HEK293 (cell line): ENCODE data around the gene DNAAF8.

Source experiments
- CTCF ChIA-PET: fragments of 350-600 bp; formaldehyde crosslinking; extraction: SDS; loops from one replicate; lab custom pipeline; 2021; ENCODE audit warnings: antibody characterized with exemption; lab: Yijun Ruan, JAX
- POLR2A ChIA-PET: fragments of 300-600 bp; formaldehyde crosslinking; extraction: SDS; loops from one replicate; lab custom pipeline; 2020; ENCODE audit warnings: antibody characterized with exemption, inconsistent platforms; lab: Yijun Ruan, JAX
- H3K27ac ChIP-seq: fragments of 200-500 bp; sonication (Bioruptor generic); 2 replicates; pipeline ENCODE4 v1.5.1; 2014; ENCODE audit warnings: low read depth, low read length, control low read depth, inconsistent platforms; ENCODE audit errors: extremely low read depth
- H3K36me3 ChIP-seq, 2 experiments: fragments of 200-500 bp in 1 of 2; sonication (Bioruptor generic) in 1 of 2; 1 replicate in 1 of 2; 2 replicates in 1 of 2; pipeline ENCODE4 v1.5.1; 2014 to 2017; ENCODE audit warnings: inconsistent platforms in 2 of 2, low read length in 2 of 2; ENCODE audit not compliant: control insufficient read depth in 2 of 2, insufficient read depth in 1 of 2
- H3K4me1 ChIP-seq: fragments of 200-500 bp; sonication (Bioruptor generic); 2 replicates; pipeline ENCODE4 v1.5.1; 2014; ENCODE audit warnings: mild to moderate bottlenecking, low read length, inconsistent platforms; ENCODE audit not compliant: control insufficient read depth, insufficient read depth
- H3K4me3 ChIP-seq: 2 replicates; pipeline ENCODE4 v1.5.1; 2011; ENCODE audit warnings: low read depth, mild to moderate bottlenecking, control low read depth, low read length, moderate library complexity
- H3K9me3 ChIP-seq: fragments of 200-500 bp; sonication (Bioruptor generic); 2 replicates; pipeline ENCODE4 v1.5.1; 2014; ENCODE audit warnings: low read depth, low read length, inconsistent platforms; ENCODE audit not compliant: control insufficient read depth, insufficient read depth
- BCL11A ChIP-seq: fragments of 450-650 bp; formaldehyde crosslinking; IDR thresholded peaks from 2 replicates; pipeline ENCODE4 v1.5.1; 2016; ENCODE audit warnings: low read depth, missing biosample characterization, missing genetic modification characterization
- SCRT2 ChIP-seq: fragments of 450-650 bp; formaldehyde crosslinking; IDR thresholded peaks from 2 replicates; pipeline ENCODE4 v1.5.1; 2016; ENCODE audit warnings: missing biosample characterization, missing genetic modification characterization
- SP3 ChIP-seq: fragments of 450-650 bp; formaldehyde crosslinking; IDR thresholded peaks from 2 replicates; pipeline ENCODE4 v1.5.1; 2016; ENCODE audit warnings: missing biosample characterization, missing genetic modification characterization
- SP7 ChIP-seq: fragments of 450-650 bp; formaldehyde crosslinking; IDR thresholded peaks from 2 replicates; pipeline ENCODE4 v1.5.1; 2016; ENCODE audit warnings: missing biosample characterization, missing genetic modification characterization
- ZNF10 ChIP-seq: fragments of 450-650 bp; formaldehyde crosslinking; IDR thresholded peaks from 2 replicates; pipeline ENCODE4 v1.5.1; 2017; ENCODE audit warnings: missing biosample characterization, missing genetic modification characterization
- ZNF16 ChIP-seq: fragments of 450-650 bp; formaldehyde crosslinking; IDR thresholded peaks from 2 replicates; pipeline ENCODE4 v1.5.1; 2016; ENCODE audit warnings: low read depth, missing biosample characterization, missing genetic modification characterization
- ZNF211 ChIP-seq: fragments of 450-650 bp; formaldehyde crosslinking; IDR thresholded peaks from 2 replicates; pipeline ENCODE4 v1.5.1; 2016; ENCODE audit warnings: low read depth, missing biosample characterization, missing genetic modification characterization
- ZNF221 ChIP-seq: fragments of 450-650 bp; formaldehyde crosslinking; IDR thresholded peaks from 2 replicates; pipeline ENCODE4 v1.5.1; 2017; ENCODE audit warnings: missing biosample characterization, missing genetic modification characterization, borderline replicate concordance
- ZNF23 ChIP-seq: fragments of 450-650 bp; formaldehyde crosslinking; IDR thresholded peaks from 2 replicates; pipeline ENCODE4 v1.5.1; 2016; ENCODE audit warnings: missing biosample characterization, missing genetic modification characterization, borderline replicate concordance
- ZNF24 ChIP-seq: fragments of 450-650 bp; formaldehyde crosslinking; IDR thresholded peaks from 2 replicates; pipeline ENCODE4 v1.5.1; 2016; ENCODE audit warnings: missing biosample characterization, missing genetic modification characterization
- ZNF292 ChIP-seq: fragments of 450-650 bp; formaldehyde crosslinking; IDR thresholded peaks from 2 replicates; pipeline ENCODE4 v1.5.1; 2016; ENCODE audit warnings: low read depth, missing biosample characterization, missing genetic modification characterization, borderline replicate concordance
- ZNF335 ChIP-seq: fragments of 450-650 bp; formaldehyde crosslinking; conservative IDR thresholded peaks from 2 replicates; pipeline ENCODE4 v1.5.1; 2016; ENCODE audit warnings: missing biosample characterization, missing genetic modification characterization
- ZNF37A ChIP-seq: fragments of 450-650 bp; IDR thresholded peaks from 2 replicates; pipeline ENCODE4 v1.5.1; 2018; ENCODE audit warnings: missing biosample characterization, missing genetic modification characterization
- ZNF394 ChIP-seq: fragments of 450-650 bp; formaldehyde crosslinking; IDR thresholded peaks from 2 replicates; pipeline ENCODE4 v1.5.1; 2016; ENCODE audit warnings: missing biosample characterization, missing genetic modification characterization, mild to moderate bottlenecking, moderate library complexity, borderline replicate concordance
- ZNF514 ChIP-seq: fragments of 450-650 bp; formaldehyde crosslinking; IDR thresholded peaks from 2 replicates; pipeline ENCODE4 v1.5.1; 2016; ENCODE audit warnings: missing biosample characterization, missing genetic modification characterization
- ZNF521 ChIP-seq: fragments of 450-650 bp; formaldehyde crosslinking; IDR thresholded peaks from 2 replicates; pipeline ENCODE4 v1.5.1; 2017; ENCODE audit warnings: missing biosample characterization, mild to moderate bottlenecking, missing genetic modification characterization
- ZNF529 ChIP-seq: fragments of 450-650 bp; formaldehyde crosslinking; IDR thresholded peaks from 2 replicates; pipeline ENCODE4 v1.5.1; 2017; ENCODE audit warnings: missing genetic modification characterization, missing biosample characterization; ENCODE audit not compliant: insufficient replicate concordance
- ZNF600 ChIP-seq: fragments of 450-650 bp; formaldehyde crosslinking; IDR thresholded peaks from 2 replicates; pipeline ENCODE4 v1.5.1; 2016; ENCODE audit warnings: missing biosample characterization, missing genetic modification characterization
- ZNF645 ChIP-seq: fragments of 450-650 bp; formaldehyde crosslinking; IDR thresholded peaks from 2 replicates; pipeline ENCODE4; 2016; ENCODE audit warnings: missing biosample characterization, missing genetic modification characterization
- ZNF677 ChIP-seq: fragments of 450-650 bp; IDR thresholded peaks from 2 replicates; pipeline ENCODE4 v1.5.0; 2018; ENCODE audit warnings: missing biosample characterization, mild to moderate bottlenecking, missing genetic modification characterization, moderate library complexity
- ZNF837 ChIP-seq: fragments of 450-650 bp; formaldehyde crosslinking; IDR thresholded peaks from 2 replicates; pipeline ENCODE4 v1.5.1; 2016; ENCODE audit warnings: missing biosample characterization, missing genetic modification characterization
- ZSCAN23 ChIP-seq: fragments of 450-650 bp; formaldehyde crosslinking; IDR thresholded peaks from 2 replicates; pipeline ENCODE4 v1.5.1; 2016; ENCODE audit warnings: missing biosample characterization, missing genetic modification characterization
- ZXDB ChIP-seq: fragments of 450-650 bp; formaldehyde crosslinking; IDR thresholded peaks from 2 replicates; pipeline ENCODE4 v1.5.1; 2016; ENCODE audit warnings: missing biosample characterization, missing genetic modification characterization
- TF ChIP-seq, protein P1 (sequence below): fragments of 450-650 bp; formaldehyde crosslinking; optimal IDR thresholded peaks from 2 replicates; pipeline ENCODE3; 2016; ENCODE audit warnings: missing biosample characterization, mild to moderate bottlenecking, missing genetic modification characterization
- TF ChIP-seq, protein P2 (sequence below): fragments of 450-650 bp; formaldehyde crosslinking; IDR thresholded peaks from 2 replicates; pipeline ENCODE4 v1.5.1; 2016; ENCODE audit warnings: missing biosample characterization, missing genetic modification characterization

DNAAF8 gene

GRCh38 chr16:4797805-4798252 is 63.5 kb downstream of the DNAAF8 start:
- POLR2A ChIA-PET, result interaction anchor here (1.2 kb wide), 1 partner anchor 49 kb away, joined by 4 read pairs; the partner anchor contains the start of genes GLYR1 and UBN1

GRCh38 chr16:4798456-4798855 is 64.1 kb downstream of the DNAAF8 start:
- H3K4me1 ChIP-seq, result peaks cover 3% of the 10 kb centered on the region; the same call in 1 of the 2 replicates
- H3K36me3 ChIP-seq, result peaks cover 0 to 27% of the 10 kb centered on the region in 2 experiments; a peak in 1 of 3 replicates
- H3K9me3 ChIP-seq, result no peaks in the 10 kb centered on the region
- CTCF ChIA-PET, result no interaction called here
- no peak overlapping the region for H3K4me3 ChIP-seq
- POLR2A ChIA-PET, result interaction anchor here (1.2 to 2.4 kb wide), 2 partner anchors 30 to 49 kb away, joined by 4 to 6 read pairs; partner anchors contain the start of genes GLYR1 and UBN1
- no peak overlapping the region for H3K27ac ChIP-seq
- no peak for TF ChIP-seq ZNF37A (tag by site-specific recombination)
- TF ChIP-seq, protein P1, sequence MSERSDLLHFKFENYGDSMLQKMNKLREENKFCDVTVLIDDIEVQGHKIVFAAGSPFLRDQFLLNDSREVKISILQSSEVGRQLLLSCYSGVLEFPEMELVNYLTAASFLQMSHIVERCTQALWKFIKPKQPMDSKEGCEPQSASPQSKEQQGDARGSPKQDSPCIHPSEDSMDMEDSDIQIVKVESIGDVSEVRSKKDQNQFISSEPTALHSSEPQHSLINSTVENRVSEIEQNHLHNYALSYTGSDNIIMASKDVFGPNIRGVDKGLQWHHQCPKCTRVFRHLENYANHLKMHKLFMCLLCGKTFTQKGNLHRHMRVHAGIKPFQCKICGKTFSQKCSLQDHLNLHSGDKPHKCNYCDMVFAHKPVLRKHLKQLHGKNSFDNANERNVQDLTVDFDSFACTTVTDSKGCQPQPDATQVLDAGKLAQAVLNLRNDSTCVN, result no peak
- no peak for TF ChIP-seq ZNF837 (tag by site-specific recombination)
- no peak for TF ChIP-seq ZNF24 (tag by site-specific recombination)
- TF ChIP-seq, protein P2, sequence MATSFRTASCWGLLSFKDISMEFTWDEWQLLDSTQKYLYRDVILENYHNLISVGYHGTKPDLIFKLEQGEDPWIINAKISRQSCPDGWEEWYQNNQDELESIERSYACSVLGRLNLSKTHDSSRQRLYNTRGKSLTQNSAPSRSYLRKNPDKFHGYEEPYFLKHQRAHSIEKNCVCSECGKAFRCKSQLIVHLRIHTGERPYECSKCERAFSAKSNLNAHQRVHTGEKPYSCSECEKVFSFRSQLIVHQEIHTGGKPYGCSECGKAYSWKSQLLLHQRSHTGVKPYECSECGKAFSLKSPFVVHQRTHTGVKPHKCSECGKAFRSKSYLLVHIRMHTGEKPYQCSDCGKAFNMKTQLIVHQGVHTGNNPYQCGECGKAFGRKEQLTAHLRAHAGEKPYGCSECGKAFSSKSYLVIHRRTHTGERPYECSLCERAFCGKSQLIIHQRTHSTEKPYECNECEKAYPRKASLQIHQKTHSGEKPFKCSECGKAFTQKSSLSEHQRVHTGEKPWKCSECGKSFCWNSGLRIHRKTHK, result no peak
- TF ChIP-seq ZNF23, result no peak
- no peak for TF ChIP-seq SCRT2 (tag by site-specific recombination)
- TF ChIP-seq ZNF677 (tag by site-specific recombination), result no peak
- TF ChIP-seq ZNF521 (tag by site-specific recombination), result no peak
- no peak for TF ChIP-seq ZXDB (tag by site-specific recombination)
- no peak for TF ChIP-seq ZNF16
- no peak for TF ChIP-seq SP3 (tag by site-specific recombination)
- TF ChIP-seq ZNF529 (tag by site-specific recombination), result no peak
- no peak for TF ChIP-seq ZNF211 (tag by site-specific recombination)
- TF ChIP-seq ZNF514 (tag by site-specific recombination), result no peak
- TF ChIP-seq ZNF10, result no peak
- no peak for TF ChIP-seq ZNF292
- no peak for TF ChIP-seq ZSCAN23
- no peak for TF ChIP-seq BCL11A (tag by site-specific recombination)
- TF ChIP-seq ZNF335 (tag by site-specific recombination), result no peak

More at GRCh38 chr16:4797805-4798252, 63.5 kb downstream of the DNAAF8 start:
- Histone ChIP-seq H3K4me1 (peaks cover 3% of the 10 kb centered on the region; the same call in 1 of the 2 replicates), H3K9me3 (no peaks in the 10 kb centered on the region), H3K27ac (no peak overlapping the region), H3K4me3 (no peak overlapping the region), H3K36me3 (peaks cover 0 to 27% of the 10 kb centered on the region in 2 experiments; a peak in 1 of 3 replicates)
- TF ChIP-seq ZNF645 (tag by site-specific recombination) (no peak), ZNF221 (tag by site-specific recombination) (no peak), SP7 (tag by site-specific recombination) (no peak), ZNF394 (tag by site-specific recombination) (no peak), ZNF600 (tag by site-specific recombination) (no peak)
- CTCF ChIA-PET, result interaction anchor here (1.0 kb wide), 1 partner anchor 160 kb away, joined by 3 read pairs; the partner anchor contains the start of gene SEC14L5
